HUES64 (cell line): Measurements from ENCODE around the gene DFFB.

Experiments used
- H3K27ac ChIP-seq: 2 replicates; pipeline ENCODE4 v1.7.0; 2013; ENCODE audit warnings: low read depth, low read length, inconsistent platforms
- H3K27me3 ChIP-seq: 2 replicates; pipeline ENCODE4 v1.6.1; 2013; ENCODE audit warnings: mild to moderate bottlenecking, low read length; ENCODE audit not compliant: insufficient read depth
- H3K36me3 ChIP-seq: 2 replicates; pipeline ENCODE4 v1.6.1; 2013; ENCODE audit warnings: mild to moderate bottlenecking, low read length; ENCODE audit not compliant: insufficient read depth
- H3K4me1 ChIP-seq: 2 replicates; pipeline ENCODE4 v1.6.1; 2013; ENCODE audit warnings: mild to moderate bottlenecking, low read length, moderate library complexity; ENCODE audit not compliant: insufficient read depth
- H3K4me3 ChIP-seq: 2 replicates; pipeline ENCODE4 v1.5.1; 2013; ENCODE audit warnings: mild to moderate bottlenecking, low read length, moderate library complexity
- H3K9ac ChIP-seq: 2 replicates; pipeline ENCODE4 v1.6.1; 2013; ENCODE audit warnings: mild to moderate bottlenecking, low read depth, low read length
- H3K9me3 ChIP-seq: 2 replicates; pipeline ENCODE4 v1.6.1; 2013; ENCODE audit warnings: low read depth, low read length; ENCODE audit not compliant: insufficient read depth
- WGBS: fragments of 150-250, 120-280 bp; methylation state at CpG from one replicate; pipeline ENCODE4 v1.1.7; 2013; ENCODE audit warnings: missing lambda C conversion rate; 5-methylcytosine and 5-hydroxymethylcytosine counted together

Gene DFFB

DNA sequence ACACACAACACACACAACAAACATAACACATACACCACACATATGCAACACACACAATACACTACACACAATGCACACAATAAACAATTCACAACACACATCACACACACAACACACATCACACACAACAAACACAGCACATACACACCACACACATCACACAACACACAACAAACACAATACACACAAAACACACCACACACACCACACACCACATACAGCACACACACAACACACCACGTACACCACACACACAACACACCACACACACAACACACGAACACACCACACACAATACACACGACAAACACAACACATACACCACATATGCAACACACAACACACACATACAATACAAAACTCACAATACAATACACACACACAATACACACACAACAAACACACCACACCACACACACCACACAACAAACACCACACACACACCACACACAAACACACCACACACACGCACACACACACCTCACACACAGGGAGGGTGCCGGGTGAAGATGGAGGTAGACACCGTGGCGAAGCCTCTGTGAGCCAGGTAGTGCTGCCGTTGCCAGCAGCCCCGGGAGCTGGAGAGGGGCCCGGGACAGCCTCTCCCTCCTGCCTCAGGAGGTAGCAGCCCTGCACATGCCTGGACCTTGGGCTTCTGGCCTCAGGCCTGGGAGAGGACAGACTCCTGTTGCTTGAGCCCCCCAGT lies 73.2 kb downstream of the DFFB start:
- H3K9ac ChIP-seq: no peak overlapping the region
- H3K36me3 ChIP-seq: no peaks in the 10 kb centered on the region
- no peak overlapping the region for H3K4me3 ChIP-seq
- no peak overlapping the region for H3K27ac ChIP-seq
- no peaks in the 10 kb centered on the region for H3K4me1 ChIP-seq
- H3K9me3 ChIP-seq: no peaks in the 10 kb centered on the region; the same call in 1 of the 2 replicates
- WGBS: 88% methylated on average over 10 of the region's 10 CpGs
- no peaks in the 10 kb centered on the region for H3K27me3 ChIP-seq

DNA sequence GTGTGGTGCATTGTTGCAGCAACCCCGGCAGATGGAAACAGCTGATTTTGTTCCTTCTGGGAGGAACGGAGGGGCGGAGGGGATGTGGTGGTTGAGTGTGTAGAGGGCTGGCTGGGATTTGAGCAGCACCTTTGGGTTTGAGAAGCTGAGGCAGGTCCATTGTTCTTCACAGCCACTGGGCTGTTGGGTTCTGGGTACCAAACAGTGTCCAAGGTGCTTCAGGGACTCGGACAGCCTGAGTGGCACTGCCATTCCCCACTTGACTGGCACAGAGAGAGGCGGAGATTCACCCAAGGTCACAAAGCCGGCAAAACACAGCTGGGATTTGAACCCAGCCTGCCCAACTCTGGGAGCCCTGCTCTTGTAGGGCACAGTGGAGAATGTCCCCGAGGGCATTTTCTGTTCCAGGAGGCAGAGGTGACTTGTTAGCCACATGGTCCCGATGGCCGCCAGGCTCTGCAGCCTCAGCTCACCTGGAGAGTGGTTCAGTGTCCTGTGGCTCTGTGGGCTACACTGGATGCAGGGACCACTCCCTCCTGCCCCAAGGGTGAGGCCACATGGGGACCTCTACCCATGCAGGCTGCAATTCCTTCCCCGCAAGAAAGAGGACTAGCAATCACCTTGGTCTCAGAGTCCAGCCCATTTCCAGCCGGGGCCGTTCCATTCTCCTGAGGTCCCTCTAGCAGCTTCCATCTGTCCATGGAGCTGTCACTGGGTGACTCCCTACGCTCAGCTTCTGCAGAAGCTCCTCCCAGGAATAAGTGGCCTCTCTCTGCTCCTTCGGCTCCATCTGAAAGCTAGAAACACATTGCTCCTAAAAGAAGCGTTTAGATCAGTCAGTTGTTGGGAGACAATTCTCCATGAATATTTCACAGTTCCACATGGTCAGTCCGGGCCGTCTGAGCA lies 74.0 kb downstream of the DFFB start:
- H3K9me3 ChIP-seq: no peaks in the 10 kb centered on the region; the same call in 1 of the 2 replicates

DNA sequence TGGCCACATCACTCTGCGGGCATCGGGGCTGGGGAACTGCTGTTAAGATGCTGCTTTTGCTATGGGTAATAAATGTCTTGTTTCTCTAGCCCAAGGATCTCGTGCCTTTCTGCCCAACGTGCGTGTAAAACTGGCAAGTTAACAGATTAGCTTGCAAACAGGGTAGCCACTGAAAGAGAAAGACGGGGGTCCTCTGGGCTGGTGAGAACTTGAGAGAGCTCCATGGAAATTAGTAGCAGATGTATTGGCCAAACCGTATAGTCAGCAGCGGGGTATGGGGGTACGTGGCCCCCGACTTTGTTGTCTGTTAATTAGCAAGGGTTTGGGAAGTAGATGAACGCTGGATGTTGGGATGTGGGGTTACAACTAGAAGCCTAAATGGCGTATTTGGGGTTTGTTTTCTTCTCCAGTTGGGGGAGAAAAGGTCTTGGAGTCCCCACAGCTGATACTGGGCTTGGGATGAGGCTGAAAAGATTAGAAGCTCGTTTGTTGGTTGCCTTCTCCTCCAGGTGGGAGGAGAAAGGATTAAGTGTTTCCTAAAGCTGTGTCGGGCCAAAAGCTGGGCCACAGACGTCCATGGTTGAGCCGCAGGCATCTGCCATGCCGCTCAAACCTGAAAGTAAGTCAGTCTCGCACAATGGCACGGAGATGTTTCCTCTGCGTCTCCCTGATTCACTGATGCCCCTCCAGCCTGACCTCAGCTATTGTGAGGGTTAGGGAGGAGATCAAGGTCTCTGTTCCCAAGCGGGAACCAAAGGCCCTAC lies 75.1 kb downstream of the DFFB start:
- H3K36me3 ChIP-seq: no peaks in the 10 kb centered on the region
- H3K27ac ChIP-seq: no peak overlapping the region
- H3K9me3 ChIP-seq: peaks cover 6% of the 10 kb centered on the region
- no peaks in the 10 kb centered on the region for H3K27me3 ChIP-seq
- H3K9ac ChIP-seq: no peak overlapping the region
- H3K4me3 ChIP-seq: no peak overlapping the region
- H3K4me1 ChIP-seq: no peaks in the 10 kb centered on the region
- 80% methylated on average over 21 of the region's 21 CpGs for WGBS

More for the DNA sequence above, 74.0 kb downstream of the DFFB start:
- no peak overlapping the region for H3K4me3 ChIP-seq
- H3K9ac ChIP-seq: no peak overlapping the region
- 84% methylated on average over 17 of the region's 17 CpGs for WGBS
- no peaks in the 10 kb centered on the region for H3K4me1 ChIP-seq
- H3K27ac ChIP-seq: no peak overlapping the region
- H3K27me3 ChIP-seq: no peaks in the 10 kb centered on the region
- H3K36me3 ChIP-seq: no peaks in the 10 kb centered on the region
